NCI-H69 (cell line): ENCODE measurements around the gene CLK4.

Experiments used
- DNase-seq: peaks from one replicate; lab custom pipeline; 2025; lab: John Stamatoyannopoulos, UW

The CLK4 gene

DNA sequence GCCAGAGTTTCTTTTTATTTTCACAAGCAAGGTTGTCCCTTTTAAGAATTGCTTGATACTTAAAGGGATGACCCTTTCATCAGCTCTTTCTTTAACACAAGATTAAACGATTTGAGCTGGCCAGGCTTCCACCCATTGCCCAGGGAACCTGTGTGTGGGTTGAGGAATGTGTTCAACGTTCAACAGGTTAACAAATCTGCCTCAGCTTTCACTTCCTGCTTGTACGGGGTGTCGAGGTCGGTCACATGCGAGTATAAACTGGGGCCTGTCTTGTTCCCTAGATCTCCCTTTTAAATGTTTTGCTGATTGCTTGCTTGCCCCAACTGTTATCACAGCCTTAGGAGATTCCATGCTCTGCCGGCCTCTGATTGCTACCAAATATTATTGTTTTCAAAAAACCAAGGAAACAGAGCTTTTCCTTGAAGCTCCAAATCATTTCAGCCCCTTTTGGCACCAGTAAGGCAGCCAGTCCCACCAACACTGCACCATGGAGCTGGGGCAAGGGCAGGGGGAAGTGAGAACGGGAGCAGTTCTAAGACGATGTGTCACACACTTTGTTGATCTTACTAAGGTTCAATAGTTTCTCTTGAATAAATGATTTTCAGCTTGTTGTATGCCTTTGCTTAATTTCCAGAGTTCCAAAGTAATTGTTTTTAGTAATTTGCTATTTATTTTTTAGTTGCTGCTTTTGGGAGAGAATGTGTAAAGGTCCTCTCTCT, 10.7 kb upstream of the CLK4 start:
- no peak for DNase-seq

GRCh38 chr5:178632285-178632684, 5.4 kb upstream of the CLK4 start:
- no peak for DNase-seq

DNA sequence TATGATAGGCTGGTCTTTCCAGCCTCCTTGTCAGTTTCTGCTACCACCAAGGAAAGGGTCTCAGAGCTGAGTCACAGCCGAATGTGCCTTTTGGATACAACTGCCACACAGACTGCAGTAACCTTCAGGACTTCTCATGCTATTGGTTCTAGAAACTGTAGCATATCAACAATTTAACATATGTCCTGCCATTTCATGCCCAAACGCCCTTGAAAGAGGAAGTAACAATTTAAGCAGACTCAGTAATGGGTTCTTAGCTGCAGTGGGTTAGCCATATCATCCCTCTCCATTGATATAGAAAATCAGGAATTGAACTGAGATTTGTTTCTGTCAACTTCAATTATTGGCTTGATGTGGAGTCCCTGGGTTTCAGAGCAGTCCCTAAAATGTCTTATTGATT, 4.1 kb upstream of the CLK4 start:
- DNase-seq, result no peak

- DNase-seq, result peak; percentile 13
Observed at GRCh38 chr5:178630475-178630930, 3.7 kb upstream of the CLK4 start.

GRCh38 chr5:178627259-178627598, 379 bp upstream of the CLK4 start:
- no peak for DNase-seq

DNA sequence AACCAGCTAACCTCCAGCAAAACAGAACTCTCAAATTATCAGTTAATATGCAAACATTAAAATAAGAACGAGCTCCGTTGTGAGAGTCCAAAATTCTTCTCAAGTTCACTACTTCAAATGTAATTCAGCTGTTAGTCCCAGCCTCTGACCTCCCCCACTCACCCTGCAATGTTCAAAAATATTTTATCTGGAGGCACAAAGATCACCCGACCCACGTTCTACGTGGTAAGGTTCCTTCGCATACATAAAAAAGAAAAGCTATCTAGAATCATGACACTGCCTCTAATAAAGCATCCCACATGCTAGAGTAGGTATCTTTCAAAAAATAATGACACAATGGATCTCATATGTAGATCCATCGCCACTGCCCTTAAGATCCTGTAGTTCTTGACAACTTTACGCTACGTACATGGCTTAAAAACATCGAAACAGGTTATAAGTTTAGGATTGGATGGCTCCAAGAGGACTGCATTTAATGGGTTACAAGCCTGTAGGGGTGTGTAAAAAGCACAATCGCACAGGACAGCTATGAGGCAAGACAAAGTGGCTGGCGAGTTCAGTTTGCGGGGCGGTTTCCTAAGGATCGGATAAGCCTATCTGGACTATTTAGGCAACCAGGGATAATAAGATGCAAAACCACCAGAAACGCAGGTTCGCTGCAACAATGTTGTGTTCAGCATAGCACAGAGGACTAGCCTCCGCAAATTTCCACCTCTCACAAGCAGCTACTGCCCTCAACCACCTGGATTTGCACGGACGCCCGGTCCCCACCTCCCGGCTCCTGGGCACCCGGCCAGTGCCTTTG, 969 bp downstream of the CLK4 start:
- DNase-seq, result peak; percentile 71

DNA sequence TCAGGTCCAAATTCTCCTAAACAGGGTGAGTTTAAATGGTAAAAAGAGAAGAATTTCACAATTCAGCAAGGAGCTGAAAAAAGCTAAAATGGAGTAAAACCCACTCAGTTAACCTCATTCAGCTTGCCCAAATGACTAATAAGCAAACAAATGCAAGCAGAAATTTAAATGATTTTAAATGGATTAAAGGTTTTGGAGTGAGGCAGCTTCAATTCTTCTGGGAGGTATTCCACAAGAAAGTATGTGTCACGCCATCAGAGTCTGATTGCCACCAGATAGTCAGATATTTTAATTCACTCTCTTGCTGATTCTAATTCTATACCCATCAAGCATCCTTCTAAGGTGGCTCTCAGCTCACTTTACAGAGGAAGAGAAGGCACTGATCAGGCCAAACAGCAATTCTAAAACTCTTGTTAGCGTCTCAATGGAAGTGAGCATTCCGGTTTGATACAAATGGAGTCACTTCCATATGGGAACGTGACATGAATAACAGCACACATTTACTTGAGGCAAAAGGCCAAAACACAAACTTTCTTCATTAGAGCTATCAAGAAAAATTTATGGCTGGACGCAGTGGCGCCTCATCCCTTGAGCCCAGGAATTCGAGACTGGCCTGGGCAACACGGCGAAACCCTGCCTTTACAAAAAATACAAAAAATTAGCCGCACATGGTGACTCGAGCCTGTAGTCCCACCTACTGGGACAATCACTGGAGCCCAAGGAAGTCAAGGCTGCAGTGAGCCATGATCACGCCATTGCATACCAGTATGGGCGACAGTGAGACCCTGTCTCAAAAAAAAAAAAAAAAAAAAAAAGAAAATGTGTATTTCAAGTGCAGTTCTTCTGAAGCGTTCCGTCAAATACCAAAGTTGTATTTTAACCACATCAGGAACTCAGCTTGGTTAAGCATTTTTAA, 2.0 kb downstream of the CLK4 start:
- peak; percentile 30 for DNase-seq

DNA sequence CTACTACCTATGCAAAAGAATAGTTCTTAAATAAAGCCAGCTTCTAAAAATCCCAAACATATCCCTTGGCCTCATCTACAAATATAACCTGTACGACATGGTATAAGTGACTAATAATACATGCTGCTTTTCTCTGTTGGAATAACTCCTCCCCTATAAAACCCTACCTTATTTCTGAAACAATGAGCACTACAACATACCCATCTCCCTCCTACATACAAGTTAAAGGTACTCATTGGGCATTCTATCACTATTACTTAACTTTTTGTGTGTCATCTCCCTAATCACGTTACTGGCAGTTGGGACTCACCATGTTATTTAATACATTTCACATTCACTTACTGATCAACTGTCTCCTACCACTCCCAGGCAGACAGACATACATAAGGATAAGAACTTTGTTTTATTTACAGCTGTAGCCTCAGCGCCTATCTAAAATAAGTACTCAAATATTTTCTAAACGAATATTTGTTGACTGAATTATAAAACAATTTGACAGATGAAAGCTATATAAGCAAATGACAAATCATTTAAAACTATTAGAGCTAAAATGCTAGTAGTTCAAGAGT, 4.1 kb downstream of the CLK4 start:
- DNase-seq, result no peak

DNA sequence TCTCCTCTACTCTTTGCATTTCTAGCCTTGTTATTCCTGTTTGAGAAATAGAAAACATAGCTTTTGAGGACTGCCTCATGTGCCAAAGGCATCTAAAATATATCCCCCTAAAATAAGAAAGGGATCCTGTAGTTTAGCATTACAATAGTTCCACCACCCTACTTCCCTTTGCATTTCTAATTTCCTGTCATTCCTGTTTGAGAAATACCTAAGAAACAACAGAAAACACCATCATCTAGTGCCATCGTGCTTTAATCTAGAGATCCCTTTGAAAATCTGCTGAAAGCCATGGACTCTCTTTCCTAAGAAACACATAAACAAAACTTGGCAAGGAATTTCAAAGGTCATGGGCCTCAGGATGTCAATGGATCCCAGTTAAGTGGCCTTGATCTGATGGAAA, 7.5 kb downstream of the CLK4 start:
- DNase-seq, result no peak

- DNase-seq, result no peak
Observed at GRCh38 chr5:178612299-178612698, 14.6 kb downstream of the CLK4 start.

GRCh38 chr5:178606269-178606668, 20.6 kb downstream of the CLK4 start:
- no peak for DNase-seq

DNA sequence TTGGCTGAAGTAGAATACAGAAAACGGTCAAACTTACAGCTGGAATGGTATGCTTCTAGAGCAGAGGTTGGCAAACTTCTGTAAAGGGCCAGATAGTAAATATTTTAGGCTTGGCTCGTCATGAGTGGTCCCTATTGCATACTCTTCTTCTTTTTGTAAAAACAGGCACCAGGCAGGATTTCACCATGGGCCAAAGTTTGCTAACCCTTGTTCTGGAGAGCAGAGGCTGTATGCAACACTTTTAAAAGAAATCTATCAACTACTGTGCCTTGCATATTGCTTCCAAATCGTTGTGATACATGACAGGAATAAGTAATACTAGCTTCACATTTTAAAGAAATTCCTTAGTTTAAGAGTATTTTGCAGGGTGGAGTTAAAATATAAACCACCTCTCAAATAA, 21.1 kb downstream of the CLK4 start:
- DNase-seq, result no peak

- no peak for DNase-seq
Observed at GRCh38 chr5:178602752-178603151, 24.1 kb downstream of the CLK4 start.

- no peak for DNase-seq
Observed at GRCh38 chr5:178595750-178596149, 31.1 kb downstream of the CLK4 start.

DNA sequence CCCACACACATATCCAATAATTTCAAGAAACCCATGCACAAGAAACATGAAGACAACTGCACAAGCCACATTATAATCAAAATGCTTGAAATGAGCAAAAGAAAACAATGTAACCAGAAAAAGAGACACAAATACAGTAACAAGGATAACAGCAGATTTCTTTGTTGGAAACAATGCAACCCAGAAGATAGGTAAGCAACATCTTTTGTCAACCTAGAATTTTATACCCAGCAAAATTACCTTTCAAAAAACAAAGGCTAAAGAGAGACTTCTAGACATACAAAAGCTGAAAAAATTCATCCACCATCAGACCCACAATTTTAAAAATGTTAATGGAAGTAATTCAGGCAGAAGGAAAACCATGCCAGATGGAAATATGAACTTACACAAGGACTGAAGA, 31.7 kb downstream of the CLK4 start:
- no peak for DNase-seq

DNA sequence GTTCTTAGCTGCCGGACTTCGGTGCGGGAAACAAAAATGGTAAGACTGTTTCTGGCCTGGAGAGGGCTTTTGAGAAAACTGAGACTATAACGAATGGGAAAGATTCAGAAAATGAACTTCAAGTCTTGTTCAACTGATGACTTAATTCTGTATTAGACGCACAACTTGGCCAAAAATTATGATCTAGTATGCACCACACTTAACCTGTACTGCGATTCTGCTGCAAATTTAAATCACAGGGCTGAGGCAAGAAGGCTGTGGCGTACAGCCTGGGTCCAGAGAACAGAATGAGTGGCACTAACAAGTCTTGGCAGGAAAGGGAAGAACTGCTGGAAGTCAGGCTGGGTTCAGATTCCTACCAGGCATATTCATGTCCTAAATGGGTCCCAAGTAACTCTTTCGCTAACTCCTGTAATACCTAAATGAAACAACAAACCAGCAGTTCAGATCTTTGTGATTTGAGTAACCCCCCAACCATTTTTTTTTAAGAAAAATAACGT, 35.9 kb downstream of the CLK4 start:
- no peak for DNase-seq

- DNase-seq, result peak; percentile 68
Observed at GRCh38 chr5:178590141-178590923, 36.5 kb downstream of the CLK4 start, which contains the start of gene COL23A1. Gene COL23A1 (minus strand): TSS chr5:178590393.

GRCh38 chr5:178589180-178590140, 37.4 kb downstream of the CLK4 start:
- DNase-seq, result peak; percentile 62

DNA sequence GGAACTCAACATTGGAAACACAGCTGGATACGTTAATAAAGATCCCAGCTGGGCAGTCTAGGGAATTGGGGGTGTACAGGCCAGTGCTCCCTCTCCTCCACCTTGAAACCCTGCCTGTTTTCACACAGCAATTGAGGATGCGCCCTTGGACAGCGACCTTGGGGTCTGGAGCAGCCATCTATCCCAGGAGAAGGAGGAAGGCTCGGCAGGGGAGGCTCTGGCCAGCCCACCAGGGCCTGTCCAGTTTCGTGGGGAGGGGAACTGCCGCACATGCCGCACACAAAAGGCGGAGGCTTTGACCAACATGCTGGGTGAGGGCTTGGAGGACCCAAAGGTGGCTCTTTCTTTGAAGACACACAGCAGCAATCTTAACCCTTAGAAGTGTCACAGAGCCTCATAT, 38.1 kb downstream of the CLK4 start:
- no peak for DNase-seq
